Naive thymus-derived CD4-positive, alpha-beta T cell (primary cell): ENCODE measurements around the gene MRPL58. TPM values are rescaled to one million over a fixed set of nuclear protein-coding genes. Genes with fewer than 3 reads are reported as not detected.

Source experiments
- ATAC-seq: fragments of 150-1000 bp; cut with Tn5 transposase; 2 replicates; pipeline ENCODE4 v1.10.0; 2021; ENCODE audit warnings: mild to moderate bottlenecking, moderate library complexity
- CTCF ChIA-PET: fragments of 350-600 bp; sonication (Branson Sonifier 250); formaldehyde crosslinking; loops from one replicate; lab custom pipeline; 2021; ENCODE audit warnings: antibody characterized with exemption; lab: Charles Lee
- POLR2A ChIA-PET: fragments of 350-600 bp; sonication (Branson Sonifier 250); formaldehyde crosslinking; loops from one replicate; lab custom pipeline; 2021; ENCODE audit warnings: antibody characterized with exemption, inconsistent platforms; lab: Charles Lee
- DNase-seq, 9 donors: peaks; one replicate each; pipeline versions ENCODE4 v3.0.0 to v3.0.0-alpha.2; 2020 to 2022; ENCODE audit warnings: mixed read lengths in 1 of 9
- H3K27ac ChIP-seq: one replicate; pipeline ENCODE4 v1.7.0; 2013; ENCODE audit warnings: mild to moderate bottlenecking, low read depth, low read length, moderate library complexity
- H3K27me3 ChIP-seq, 2 donors: one replicate each; pipeline ENCODE4 v1.7.0; 2013; ENCODE audit warnings: low read length in 2 of 2, mild to moderate bottlenecking in 2 of 2, moderate library complexity in 2 of 2; ENCODE audit not compliant: control insufficient read depth in 2 of 2, insufficient read depth in 2 of 2
- H3K36me3 ChIP-seq, 3 experiments: 1 replicate in 2 of 3; 2 replicates in 1 of 3; pipeline ENCODE4 v1.7.0; 2013; ENCODE audit warnings: low read length in 3 of 3, mild to moderate bottlenecking in 3 of 3, moderate library complexity in 1 of 3; ENCODE audit not compliant: insufficient read depth in 3 of 3, control insufficient read depth in 2 of 3
- H3K4me1 ChIP-seq, 2 donors: one replicate each; pipeline ENCODE4 v1.7.0; 2013; ENCODE audit warnings: low read length in 2 of 2, mild to moderate bottlenecking in 2 of 2, moderate library complexity in 1 of 2; ENCODE audit not compliant: control insufficient read depth in 2 of 2, insufficient read depth in 2 of 2
- H3K4me3 ChIP-seq: 2 replicates; pipeline ENCODE4 v1.7.0; 2013; ENCODE audit warnings: mild to moderate bottlenecking, low read length
- H3K9me3 ChIP-seq, 3 experiments: 1 replicate in 2 of 3; 2 replicates in 1 of 3; pipeline ENCODE4 v1.7.0; 2013; ENCODE audit warnings: low read length in 3 of 3; ENCODE audit not compliant: control insufficient read depth in 2 of 3
- H3K27ac Mint-ChIP-seq, 9 donors: one replicate each; pipeline ENCODE4 v1.8.0; 2020 to 2022; ENCODE audit warnings: mixed read lengths in 9 of 9, mild to moderate bottlenecking in 8 of 9, moderate library complexity in 5 of 9, inconsistent platforms in 2 of 9
- H3K27me3 Mint-ChIP-seq, 5 donors: one replicate each; pipeline ENCODE4 v1.8.0; 2021 to 2022; ENCODE audit warnings: mixed read lengths in 5 of 5, mild to moderate bottlenecking in 1 of 5
- H3K36me3 Mint-ChIP-seq, 5 donors: one replicate each; pipeline ENCODE4 v1.8.0; 2020 to 2022; ENCODE audit warnings: mixed read lengths in 5 of 5, mild to moderate bottlenecking in 3 of 5, inconsistent platforms in 1 of 5
- H3K4me1 Mint-ChIP-seq, 7 donors: one replicate each; pipeline ENCODE4 v1.8.0; 2020 to 2022; ENCODE audit warnings: mixed read lengths in 7 of 7, mild to moderate bottlenecking in 3 of 7, inconsistent platforms in 1 of 7
- H3K4me3 Mint-ChIP-seq, 10 donors: one replicate each; pipeline ENCODE4 v1.8.0; 2020 to 2022; ENCODE audit warnings: mild to moderate bottlenecking in 10 of 10, mixed read lengths in 10 of 10, moderate library complexity in 6 of 10, inconsistent platforms in 2 of 10
- H3K9me3 Mint-ChIP-seq, 11 donors: one replicate each; pipeline ENCODE4 v1.8.0; 2020 to 2022; ENCODE audit warnings: mixed read lengths in 11 of 11, mild to moderate bottlenecking in 4 of 11, inconsistent platforms in 1 of 11, moderate library complexity in 1 of 11
- intact Hi-C, 2 donors: fragments of 100-400 bp; cut with micrococcal nuclease; formaldehyde crosslinking; loops; one replicate each; pipeline ENCODE4 v1.15.1; 2023
- polyA plus RNA-seq, 2 donors: library from polyadenylated mRNA; unstranded; fragments of 300-500 nt; fragmentation: Illumina TruSeq; gene quantifications; one replicate each; pipeline ENCODE4 v1.2.3, GENCODE V29; 2021
- total RNA-seq, 6 experiments: library from RNA in 5 of 6; stranded (reverse) in 5 of 6; gene quantifications; 1 replicate in 5 of 6; 2 replicates in 1 of 6; pipeline ENCODE4 v1.2.3 and lab custom pipeline; 2021 to 2026

Gene MRPL58
- total and polyA plus RNA-seq, 7 experiments from 2014 or later = 11.7 to 71.4 (median 25.1) TPM

- intact Hi-C loops = no loop called here
- Mint-ChIP-seq H3K4me1 (peaks cover 5 to 11% (median 10%) of the 10 kb centered on the region in 7 donors), H3K27me3 (peaks cover 0 to 41% (median 0%) of the 10 kb centered on the region in 5 donors), H3K9me3 (no peaks in the 10 kb centered on the region), H3K4me3 (no peak overlapping the region), H3K27ac (no peak overlapping the region), H3K36me3 (no peaks in the 10 kb centered on the region)
- no peaks in the 10 kb centered on the region for H3K36me3 ChIP-seq
- no peak overlapping the region for H3K27ac ChIP-seq
- ATAC-seq = no peak
- ChIA-PET CTCF (interaction anchor here (0.6 kb wide), 1 partner anchor 691 kb away, joined by 3 read pairs; no protein-coding TSS in a partner anchor), POLR2A (interaction anchor here (0.9 to 2.0 kb wide), 4 partner anchors 8 to 193 kb away, joined by 3 to 5 read pairs (median 4); partner anchors contain the start of genes HID1, MRPL58 and SUMO2)
- no peak overlapping the region for H3K4me3 ChIP-seq
- H3K4me1 ChIP-seq = peaks cover 6 to 12% of the 10 kb centered on the region in 2 donors
- DNase-seq = no peak
- H3K27me3 ChIP-seq = no peaks in the 10 kb centered on the region
- no peaks in the 10 kb centered on the region for H3K9me3 ChIP-seq
These were observed 21.8 kb upstream of the MRPL58 start for GRCh38 chr17:74990581-74991105.

- Mint-ChIP-seq H3K4me1 (peaks cover under 1 to 5% (median 2%) of the 10 kb centered on the region in 7 donors), H3K9me3 (no peaks in the 10 kb centered on the region), H3K4me3 (no peak overlapping the region), H3K27me3 (peaks cover 0 to 29% (median 0%) of the 10 kb centered on the region in 5 donors), H3K36me3 (no peaks in the 10 kb centered on the region), H3K27ac (peak overlapping the region in 1 of 9 donors; percentile 61)
- ChIA-PET CTCF (interaction anchor here (1.2 kb wide), 1 partner anchor 30 kb away, joined by 3 read pairs; no protein-coding TSS in a partner anchor), POLR2A (interaction anchor here (0.7 kb wide), 1 partner anchor 22 kb away, joined by 3 read pairs; no protein-coding TSS in a partner anchor)
- Histone ChIP-seq H3K4me3 (no peak overlapping the region), H3K27me3 (no peaks in the 10 kb centered on the region), H3K9me3 (no peaks in the 10 kb centered on the region), H3K4me1 (peaks cover under 1 to 7% of the 10 kb centered on the region in 2 donors), H3K27ac (no peak overlapping the region), H3K36me3 (no peaks in the 10 kb centered on the region)
- intact Hi-C loops = no loop called here
- DNase-seq (no peak), ATAC-seq (no peak)
These were observed 20.2 kb upstream of the MRPL58 start for GRCh38 chr17:74992223-74992622.

DNA sequence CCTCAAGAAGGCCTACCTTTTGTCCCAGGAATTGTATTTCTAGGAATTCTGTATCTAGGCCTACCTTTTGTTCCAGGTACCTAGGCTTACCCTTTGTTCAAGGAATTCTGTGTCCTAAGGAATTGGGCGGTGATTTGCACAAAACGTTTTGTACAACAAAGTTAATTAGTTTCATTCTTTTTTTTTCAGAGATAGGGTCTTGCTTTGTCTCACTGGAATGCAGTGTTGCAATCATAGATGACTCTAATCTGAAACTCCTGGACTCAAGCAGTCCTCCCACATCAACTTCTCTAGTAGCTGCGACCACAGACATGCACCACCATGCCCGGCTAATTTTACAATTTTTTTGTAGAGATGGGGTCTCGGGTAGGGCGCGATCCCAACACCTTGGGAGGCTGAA, 18.0 kb upstream of the MRPL58 start:
- H3K4me1 Mint-ChIP-seq = peaks cover 0 to 10% (median 5%) of the 10 kb centered on the region in 7 donors
- no peak overlapping the region for H3K4me3 Mint-ChIP-seq
- DNase-seq (no peak), ATAC-seq (no peak)
- no peaks in the 10 kb centered on the region for H3K36me3 Mint-ChIP-seq
- H3K27ac Mint-ChIP-seq = no peak overlapping the region
- intact Hi-C loops = no loop called here
- peaks cover 0 to 13% (median 0%) of the 10 kb centered on the region in 5 donors for H3K27me3 Mint-ChIP-seq
- ChIA-PET CTCF (no interaction called here), POLR2A (no interaction called here)
- Histone ChIP-seq H3K4me1 (no peaks in the 10 kb centered on the region), H3K9me3 (no peaks in the 10 kb centered on the region), H3K36me3 (no peaks in the 10 kb centered on the region), H3K27me3 (no peaks in the 10 kb centered on the region), H3K4me3 (no peak overlapping the region), H3K27ac (no peak overlapping the region)
- H3K9me3 Mint-ChIP-seq = peaks cover 0 to 2% (median 0%) of the 10 kb centered on the region in 11 donors

DNA sequence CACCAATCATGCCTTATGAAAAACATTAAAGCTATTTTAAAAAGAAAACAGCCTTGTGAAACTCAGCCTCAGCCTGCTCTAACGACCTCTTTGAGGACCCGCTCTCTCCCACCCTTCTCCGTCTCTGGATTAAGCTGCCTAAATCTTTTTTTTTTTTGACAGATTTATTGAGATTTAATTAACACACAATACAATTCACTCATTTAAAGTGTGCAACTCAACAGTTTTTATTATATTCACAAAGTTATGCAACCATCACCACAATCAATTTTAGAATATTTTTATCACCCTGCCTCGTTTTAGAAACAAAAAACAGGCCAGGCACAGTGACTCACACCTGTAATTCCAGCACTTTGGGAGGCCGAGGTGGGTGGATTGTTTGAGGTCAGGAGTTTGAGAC, 16.6 kb upstream of the MRPL58 start:
- Histone ChIP-seq H3K9me3 (no peaks in the 10 kb centered on the region), H3K4me1 (no peaks in the 10 kb centered on the region), H3K27ac (no peak overlapping the region), H3K27me3 (no peaks in the 10 kb centered on the region), H3K4me3 (no peak overlapping the region), H3K36me3 (no peaks in the 10 kb centered on the region)
- Mint-ChIP-seq H3K27ac (no peak overlapping the region), H3K36me3 (no peaks in the 10 kb centered on the region), H3K4me1 (peaks cover 0 to 10% (median 5%) of the 10 kb centered on the region in 7 donors), H3K9me3 (peaks cover 0 to 2% (median 0%) of the 10 kb centered on the region in 11 donors), H3K4me3 (no peak overlapping the region), H3K27me3 (peaks cover 0 to 4% (median 0%) of the 10 kb centered on the region in 5 donors)
- ATAC-seq (no peak), DNase-seq (no peak)
- POLR2A ChIA-PET = interaction anchor here (1.0 kb wide), 2 partner anchors 14 to 16 kb away, joined by 3 to 4 read pairs; partner anchors contain the start of gene MRPL58
- intact Hi-C loops = no loop called here
- CTCF ChIA-PET = interaction anchor here (0.8 to 1.1 kb wide), 2 partner anchors 19 to 35 kb away, joined by 3 read pairs; no protein-coding TSS in a partner anchor

DNA sequence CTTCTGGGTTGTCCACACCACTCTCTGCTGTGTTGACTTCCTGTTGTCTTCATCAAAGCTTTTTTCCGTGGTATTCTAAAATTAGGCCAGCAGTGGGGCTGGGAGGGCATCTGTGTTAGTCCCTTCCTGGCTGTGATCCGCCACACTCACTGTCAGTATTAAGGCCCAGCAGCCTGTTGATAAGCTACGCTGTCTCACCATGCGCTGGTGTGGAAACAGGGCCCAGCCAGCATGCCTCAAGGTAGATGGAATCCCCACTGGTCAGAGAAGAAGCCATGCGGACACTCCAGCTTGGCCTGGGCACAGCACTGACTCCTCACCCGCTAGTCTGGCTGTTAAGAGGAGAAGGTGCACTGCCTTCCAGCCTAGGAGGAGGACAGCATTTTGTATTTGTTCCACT, 13.7 kb upstream of the MRPL58 start:
- Histone ChIP-seq H3K27me3 (no peaks in the 10 kb centered on the region), H3K9me3 (no peaks in the 10 kb centered on the region), H3K4me3 (no peak overlapping the region), H3K36me3 (no peaks in the 10 kb centered on the region), H3K4me1 (no peaks in the 10 kb centered on the region), H3K27ac (no peak overlapping the region)
- intact Hi-C loops = no loop called here
- no peak overlapping the region for H3K4me3 Mint-ChIP-seq
- CTCF ChIA-PET = no interaction called here
- POLR2A ChIA-PET = interaction anchor here (0.7 to 1.6 kb wide), 2 partner anchors 9 to 14 kb away, joined by 3 to 7 read pairs; partner anchors contain the start of gene MRPL58
- peaks cover 0 to 2% (median 0%) of the 10 kb centered on the region in 11 donors for H3K9me3 Mint-ChIP-seq
- ATAC-seq (no peak), DNase-seq (no peak)
- H3K27ac Mint-ChIP-seq = peak overlapping the region in 1 of 9 donors; percentile 12
- peaks cover 0 to 10% (median 5%) of the 10 kb centered on the region in 7 donors for H3K4me1 Mint-ChIP-seq
- no peaks in the 10 kb centered on the region for H3K36me3 Mint-ChIP-seq
- H3K27me3 Mint-ChIP-seq = no peaks in the 10 kb centered on the region

GRCh38 chr17:74999523-74999922, 12.9 kb upstream of the MRPL58 start:
- intact Hi-C loops = no loop called here
- H3K27me3 ChIP-seq = no peaks in the 10 kb centered on the region
- DNase-seq (no peak), ATAC-seq (no peak)
- peaks cover 0 to 2% (median 0%) of the 10 kb centered on the region in 11 donors for H3K9me3 Mint-ChIP-seq
- no peaks in the 10 kb centered on the region for H3K9me3 ChIP-seq
- no peaks in the 10 kb centered on the region for H3K36me3 Mint-ChIP-seq
- POLR2A ChIA-PET = interaction anchor here (0.8 to 1.6 kb wide), 5 partner anchors 11 to 226 kb away, joined by 3 to 7 read pairs (median 3); partner anchors contain the start of genes CDR2L and MRPL58
- H3K4me1 Mint-ChIP-seq = peaks cover 0 to 10% (median 5%) of the 10 kb centered on the region in 7 donors
- no peak overlapping the region for H3K4me3 ChIP-seq
- no peaks in the 10 kb centered on the region for H3K36me3 ChIP-seq
- CTCF ChIA-PET = interaction anchor here (0.6 kb wide), 1 partner anchor 13 kb away, joined by 3 read pairs; the partner anchor contains the start of gene MRPL58
- no peak overlapping the region for H3K27ac Mint-ChIP-seq
- H3K4me3 Mint-ChIP-seq = no peak overlapping the region
- no peaks in the 10 kb centered on the region for H3K4me1 ChIP-seq
- H3K27me3 Mint-ChIP-seq = no peaks in the 10 kb centered on the region
- H3K27ac ChIP-seq = no peak overlapping the region
